Activated CD4-positive, alpha-beta T cell treated with anti-CD3 and anti-CD28 coated beads for 48 hours (primary cell): ENCODE measurements around the gene PRDM2.

Experiments used
- DNase-seq: peaks from one replicate; pipeline ENCODE4 v3.0.0-alpha.2; 2020

Gene PRDM2

DNA sequence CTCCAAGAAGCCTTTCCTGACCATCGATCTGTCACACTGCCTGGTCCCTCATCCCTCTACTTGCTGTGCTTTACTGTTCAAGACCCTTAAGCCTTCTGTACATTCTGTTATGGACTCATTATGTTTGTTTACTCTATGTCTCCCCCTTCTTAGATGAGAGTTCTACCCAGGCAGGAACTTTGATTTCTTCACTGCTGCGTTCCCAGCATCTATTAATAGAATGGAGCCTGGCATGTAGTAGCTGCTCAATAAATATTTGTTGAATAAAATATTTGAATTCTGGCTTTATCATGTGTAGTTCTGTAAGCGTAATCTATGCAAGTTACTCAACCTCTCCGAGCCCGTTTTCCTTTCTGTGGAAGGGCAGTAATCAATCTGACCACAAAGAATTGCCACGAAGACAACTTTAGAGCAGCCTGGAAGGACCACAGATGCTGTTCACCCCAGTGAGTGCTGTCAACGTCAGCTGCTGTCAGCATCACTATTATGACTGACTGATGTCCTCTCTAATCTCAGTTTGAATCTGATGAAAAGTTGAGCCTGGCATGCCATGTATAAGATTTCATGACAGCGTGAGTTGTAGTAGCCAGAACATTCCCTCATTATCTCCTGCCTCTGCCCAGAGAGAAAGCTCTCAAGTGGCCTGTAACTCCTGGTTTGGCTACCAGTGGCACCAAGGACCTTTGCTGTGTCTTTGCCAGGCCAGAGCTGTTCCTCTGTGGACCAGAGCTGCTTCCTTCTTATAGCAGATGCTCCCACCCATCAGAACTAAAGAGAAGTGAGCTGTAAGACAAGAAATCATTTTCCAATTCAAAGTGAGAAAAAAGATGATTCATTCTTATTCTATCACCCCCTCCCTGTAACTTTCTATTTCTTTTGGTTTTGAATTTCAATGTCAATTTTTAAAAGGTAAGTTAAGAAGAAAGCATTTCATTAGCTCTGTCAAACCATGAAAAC is 94.5 kb downstream of the PRDM2 start:
- no peak for DNase-seq

DNA sequence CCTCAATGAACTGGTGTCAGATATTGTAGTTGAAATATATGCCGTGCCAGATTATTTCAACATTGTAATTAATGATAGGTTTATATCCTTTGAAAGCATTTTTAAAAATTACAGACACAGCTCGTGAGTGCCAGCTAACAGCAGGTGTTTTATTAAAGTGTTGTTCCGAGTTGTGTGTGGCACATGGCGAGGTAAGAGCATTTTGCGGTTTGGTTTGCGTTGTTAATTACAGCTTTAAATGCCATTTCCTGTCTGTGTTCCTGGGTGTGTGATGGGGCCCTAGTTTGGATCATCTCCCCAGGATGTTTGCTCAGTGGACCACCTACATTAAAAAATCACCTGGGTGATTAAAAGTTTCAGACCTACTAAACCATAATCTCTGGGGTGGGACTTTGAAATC is 97.4 kb downstream of the PRDM2 start:
- DNase-seq: no peak

DNA sequence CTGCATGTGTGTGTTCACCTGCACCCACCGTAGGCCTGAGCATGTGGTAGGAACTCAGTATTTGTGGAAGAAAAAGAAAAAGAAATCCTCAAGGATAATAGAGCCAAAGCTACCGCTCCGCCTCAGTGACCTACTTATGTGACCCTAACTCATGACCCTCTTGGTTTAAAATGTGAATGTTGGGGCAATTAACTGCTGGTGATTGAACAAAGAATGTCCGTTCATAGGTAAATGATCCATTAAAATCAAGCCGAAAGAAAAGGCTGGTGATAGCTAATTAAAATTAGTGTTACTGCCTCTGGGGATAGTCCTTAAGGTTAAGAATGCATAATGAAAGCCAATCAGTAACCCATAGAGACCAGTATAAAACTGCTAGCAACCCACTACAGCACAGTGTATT is 98.1 kb downstream of the PRDM2 start:
- no peak for DNase-seq

DNA sequence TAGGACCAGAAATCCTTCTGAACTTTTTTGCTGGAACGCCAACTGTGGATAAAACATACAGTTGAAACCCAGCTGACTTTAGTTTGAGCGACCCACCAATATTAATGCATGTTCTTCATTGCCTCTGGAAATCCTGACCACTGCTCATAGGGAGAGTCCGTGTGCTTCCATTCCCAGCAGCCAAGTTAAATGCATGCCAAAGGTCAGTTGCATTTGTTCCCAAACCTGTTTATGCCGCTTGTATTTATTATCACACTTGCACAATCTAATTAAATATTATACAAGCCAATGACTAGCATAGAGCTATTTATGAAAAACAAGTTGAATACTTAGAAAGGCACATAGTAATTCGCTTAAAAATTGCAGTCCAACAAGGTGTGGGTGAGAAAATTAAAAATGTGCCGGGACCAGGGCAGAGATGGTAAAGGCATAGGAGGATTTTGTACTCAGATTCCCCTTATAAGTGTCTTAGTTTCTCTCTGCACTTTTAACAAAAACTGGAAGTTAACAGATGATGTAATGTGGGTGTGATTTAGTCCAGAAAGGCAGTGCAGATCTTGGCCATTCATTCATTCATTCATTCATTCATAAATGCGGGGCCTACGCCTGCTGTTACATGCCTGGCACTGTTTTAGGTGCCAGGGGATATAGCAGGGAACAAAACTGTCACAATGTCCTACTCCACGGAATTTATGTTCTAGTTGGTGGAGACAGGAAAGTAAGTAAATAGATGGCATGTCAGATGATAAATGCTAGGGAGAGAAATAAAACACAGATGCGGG is 99.7 kb downstream of the PRDM2 start:
- no peak for DNase-seq

DNA sequence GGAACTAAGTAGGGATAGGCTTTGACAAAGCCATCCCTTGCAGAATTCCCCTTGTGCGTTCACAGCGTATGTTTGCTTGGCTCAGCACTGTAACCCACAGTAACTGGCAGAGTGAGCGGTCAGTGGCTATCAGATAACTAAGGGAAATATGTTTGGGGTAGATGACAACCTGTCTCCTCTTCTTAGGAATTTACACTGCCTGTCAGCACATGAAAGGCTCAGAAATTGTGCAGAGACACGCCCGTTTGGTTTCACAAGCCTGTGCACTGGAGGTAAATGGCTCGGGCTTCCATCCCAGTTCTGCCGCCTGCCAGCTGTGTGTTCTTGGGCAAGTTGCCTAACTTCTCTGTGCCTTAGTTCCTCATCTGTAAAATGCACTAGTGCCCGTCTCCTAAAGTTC is 101.2 kb downstream of the PRDM2 start:
- no peak for DNase-seq

DNA sequence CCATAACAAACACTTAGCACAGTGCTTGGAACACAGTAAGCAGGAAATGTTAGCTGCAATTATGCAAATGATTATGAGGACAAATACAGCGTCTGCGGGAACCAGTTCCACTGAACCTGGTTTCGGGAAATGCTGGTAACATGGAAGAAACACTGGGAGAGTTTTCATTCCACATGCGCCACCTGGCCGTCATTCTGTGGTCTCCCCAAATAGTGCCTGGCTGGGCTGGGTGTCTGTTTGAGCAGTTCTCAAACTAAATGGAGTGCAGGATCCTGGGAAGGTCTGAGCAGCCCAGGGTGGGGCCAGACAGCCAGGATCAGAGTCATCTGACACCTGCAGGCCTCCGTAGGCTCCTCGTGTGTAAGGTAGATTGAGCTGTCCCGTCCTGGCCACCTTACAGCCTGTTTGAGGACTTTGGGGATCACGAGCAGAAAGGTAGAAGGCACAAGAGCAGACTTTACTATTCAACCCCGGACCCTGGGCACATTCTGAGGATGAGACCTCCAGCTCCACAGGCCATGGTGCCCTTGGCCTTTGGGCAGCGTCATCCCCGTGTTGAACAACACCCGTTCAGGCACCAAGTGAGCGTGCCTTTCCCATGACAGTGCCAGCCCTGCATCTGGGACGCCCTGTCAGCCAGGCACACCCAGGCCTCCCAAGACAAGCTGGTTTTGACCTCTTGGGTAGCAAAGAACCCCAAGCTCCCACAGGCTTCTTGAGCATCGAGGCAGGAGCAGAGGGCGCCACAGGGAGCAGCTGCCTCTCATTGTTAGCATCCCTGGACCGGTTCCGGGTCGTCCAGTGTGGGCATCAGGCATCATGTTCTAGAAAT is 101.9 kb downstream of the PRDM2 start:
- DNase-seq: no peak

DNA sequence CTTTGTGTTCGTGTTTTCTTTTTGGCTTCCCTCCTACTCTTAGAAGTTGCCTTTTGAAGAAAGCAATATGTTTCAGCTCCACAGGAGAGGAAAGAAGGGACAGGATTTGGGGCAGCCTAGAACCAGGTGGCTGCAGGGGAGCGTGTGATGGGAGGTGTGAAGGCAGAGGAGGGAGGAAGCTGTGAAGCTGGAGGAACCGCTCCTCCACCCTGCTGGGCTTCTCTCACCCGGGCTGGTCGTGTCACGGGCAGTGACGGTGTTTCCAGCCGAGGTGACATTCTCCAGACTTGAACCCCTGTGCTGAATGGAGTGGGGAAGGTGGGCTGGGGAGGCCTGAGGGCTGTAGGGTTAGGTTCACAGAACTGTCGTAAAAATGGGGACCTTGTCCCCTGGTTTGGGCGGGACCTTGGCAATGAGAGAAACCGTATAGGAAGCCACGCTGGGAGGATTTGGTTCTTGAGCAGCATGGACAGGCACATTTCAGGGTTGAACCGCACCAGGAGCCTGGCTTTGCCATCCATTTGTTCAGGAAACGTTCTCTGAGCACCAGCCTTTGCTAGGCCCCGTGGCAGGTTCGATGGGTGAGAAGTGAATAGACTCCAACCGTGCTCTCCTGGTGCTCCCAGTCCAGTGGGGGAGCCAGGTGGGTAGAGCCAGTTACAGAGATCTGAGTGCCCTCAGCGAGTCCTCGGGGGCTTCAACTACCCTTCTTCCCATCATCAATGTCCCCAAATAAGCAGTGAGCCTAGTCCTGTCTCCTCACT is 103.0 kb downstream of the PRDM2 start:
- DNase-seq: no peak

DNA sequence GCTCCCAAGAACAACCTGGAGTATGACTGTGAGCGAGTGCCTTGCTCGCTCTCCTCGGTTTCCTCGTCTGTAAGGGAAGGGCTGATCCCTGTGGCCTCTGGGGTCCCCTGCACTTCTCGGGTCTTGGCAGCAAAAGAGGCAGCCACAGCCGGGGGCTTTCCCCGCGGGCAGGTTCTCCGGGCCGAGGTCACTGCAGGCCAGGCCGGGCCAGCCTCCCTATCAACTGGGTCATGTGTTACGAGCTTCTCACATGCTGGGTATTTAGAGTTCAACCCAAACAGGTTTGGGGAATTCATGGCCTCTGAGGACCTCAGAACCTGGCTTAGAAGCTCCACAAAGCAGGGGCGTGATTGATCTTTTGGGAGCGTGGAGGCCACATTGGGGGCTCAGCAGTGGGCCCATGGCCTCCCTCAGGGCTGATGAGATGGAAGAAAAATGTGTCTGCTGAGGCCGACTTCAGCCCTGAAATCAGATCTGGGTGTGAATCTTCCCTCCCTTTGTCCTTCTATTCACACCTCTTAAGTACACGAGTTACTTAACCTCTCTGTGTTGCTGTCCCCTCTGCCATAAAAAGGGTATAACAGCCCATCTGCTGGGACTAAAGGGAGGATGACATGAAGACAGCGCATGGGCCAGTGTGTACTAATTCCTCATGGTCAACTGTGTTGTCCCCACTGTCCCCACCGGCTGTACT is 103.7 kb downstream of the PRDM2 start:
- no peak for DNase-seq

DNA sequence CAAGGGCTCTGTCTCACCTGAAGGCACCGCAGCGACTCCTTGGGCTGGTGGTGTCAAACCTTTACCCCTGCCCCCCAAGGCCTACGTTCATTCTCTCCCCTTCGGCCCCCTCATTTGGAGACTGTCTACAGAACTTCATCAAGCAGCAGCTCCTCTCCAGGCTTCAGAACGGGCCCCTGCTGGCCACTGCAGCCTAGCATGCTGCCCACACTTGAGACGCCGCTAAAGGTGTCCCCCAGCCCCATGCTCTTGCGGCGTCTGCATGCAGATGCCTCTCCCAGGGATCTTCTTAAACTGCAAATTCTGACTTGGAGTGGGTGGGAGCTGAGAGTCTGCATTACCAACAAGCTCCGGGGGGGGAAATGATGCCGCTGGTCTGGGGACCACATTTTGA is 104.2 kb downstream of the PRDM2 start:
- no peak for DNase-seq

DNA sequence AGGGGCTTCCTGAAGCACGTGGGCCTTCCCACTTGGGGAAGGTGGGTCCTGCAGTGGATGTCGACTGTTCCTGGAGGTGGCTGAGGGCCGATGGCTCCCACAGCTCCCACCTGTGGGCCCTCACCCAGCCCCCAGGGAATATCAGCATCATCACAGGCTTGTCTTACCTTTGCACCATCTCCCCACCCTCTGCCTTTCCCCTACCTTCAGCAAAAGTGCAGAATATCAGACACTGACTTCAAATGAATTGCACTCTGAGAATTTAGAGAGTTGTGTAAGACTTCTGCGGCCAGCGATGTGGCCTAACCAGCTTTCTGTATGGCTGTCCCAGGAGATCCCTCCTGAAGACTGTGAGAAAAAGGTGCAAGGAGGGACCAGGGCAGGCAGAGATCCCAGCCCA is 105.4 kb downstream of the PRDM2 start:
- no peak for DNase-seq

DNA sequence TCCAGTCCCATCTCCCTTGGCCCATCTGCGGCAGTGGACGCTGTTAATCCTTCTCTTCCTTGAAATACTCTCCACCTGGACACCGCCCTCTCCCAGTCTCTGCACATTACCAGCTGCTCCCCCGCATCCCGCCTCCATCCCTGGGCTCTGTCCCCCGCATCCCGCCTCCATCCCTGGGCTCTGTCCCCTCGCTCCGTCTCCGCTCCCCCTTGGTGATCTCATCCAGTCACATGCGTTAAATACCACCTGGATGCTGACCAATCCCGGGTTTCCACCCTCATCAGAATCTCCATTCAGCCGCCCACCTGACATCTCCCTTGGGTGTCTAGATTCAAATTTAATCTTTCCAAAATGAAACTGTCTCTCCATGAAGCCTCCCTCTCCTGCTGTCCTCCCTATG is 106.1 kb downstream of the PRDM2 start:
- no peak for DNase-seq

DNA sequence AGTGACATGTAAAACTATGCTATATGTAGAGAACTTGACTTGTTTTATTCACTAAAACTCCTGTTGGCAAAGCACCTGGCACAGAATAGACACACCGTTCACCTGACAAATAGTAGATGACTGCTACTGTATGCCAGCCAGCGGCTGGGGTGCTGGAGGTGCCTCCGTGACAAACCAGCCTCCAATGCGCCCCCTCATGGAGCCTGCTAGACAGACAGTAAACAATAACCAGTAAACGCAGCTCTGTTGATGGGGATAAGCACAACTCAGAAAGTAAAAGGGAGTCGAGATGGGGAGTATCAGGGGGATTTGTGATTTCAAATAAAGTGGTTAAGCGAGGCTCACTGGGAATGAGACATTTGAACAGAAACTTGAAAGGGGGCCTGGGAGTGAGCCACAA is 107.2 kb downstream of the PRDM2 start:
- peak; percentile 28 for DNase-seq

DNA sequence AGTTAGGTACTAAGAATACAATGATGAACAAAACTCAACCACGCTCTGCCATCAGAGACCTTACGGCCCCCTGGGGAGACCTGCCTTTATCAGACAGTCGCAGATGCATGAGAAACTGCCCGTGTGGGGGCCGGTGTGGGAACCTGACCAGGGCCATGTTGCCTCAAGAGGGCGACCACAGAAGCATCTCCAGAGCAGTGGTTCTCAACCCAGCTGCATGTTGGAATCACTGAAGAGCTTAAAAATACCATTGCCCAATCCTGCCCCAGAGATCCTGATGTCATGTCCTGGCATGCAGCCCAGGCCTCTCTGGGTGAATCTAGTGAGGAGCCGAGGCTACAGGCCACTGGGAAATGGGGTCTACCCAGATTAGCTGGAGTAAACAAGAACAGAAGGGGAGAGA is 108.7 kb downstream of the PRDM2 start:
- DNase-seq: no peak

DNA sequence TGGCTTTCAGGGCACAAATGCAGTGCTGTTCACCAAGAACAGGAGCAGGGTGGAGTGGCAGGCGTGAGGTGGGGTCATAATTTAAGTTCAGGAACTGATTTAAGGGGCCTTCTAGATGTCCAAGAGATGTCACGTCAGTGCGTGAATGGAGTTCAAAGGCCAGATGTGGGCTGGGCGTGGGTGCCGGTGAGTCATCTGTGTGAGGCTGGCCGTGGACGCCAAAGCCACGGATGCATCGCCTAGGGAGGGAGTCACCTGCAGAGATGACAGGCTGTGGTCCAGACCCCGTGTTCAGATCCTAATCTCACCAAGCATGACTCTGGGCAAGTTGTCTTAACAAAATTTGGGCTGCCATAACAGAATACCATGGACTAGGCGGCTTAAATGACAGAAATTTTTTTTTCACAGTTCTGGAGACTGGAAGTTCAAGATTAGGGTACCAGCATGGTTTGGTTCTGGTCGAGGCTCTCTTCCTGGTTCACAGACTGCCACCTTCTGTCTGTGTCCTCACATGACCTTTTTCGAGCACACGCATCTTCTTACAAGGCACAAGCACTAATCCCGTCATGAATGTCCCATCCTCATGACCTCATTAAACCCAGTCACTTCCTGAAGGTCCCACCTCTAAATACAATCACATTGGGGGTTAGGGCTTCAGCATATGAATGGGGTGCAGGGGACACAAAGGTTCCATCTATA is 109.6 kb downstream of the PRDM2 start:
- peak; percentile 55 for DNase-seq

DNA sequence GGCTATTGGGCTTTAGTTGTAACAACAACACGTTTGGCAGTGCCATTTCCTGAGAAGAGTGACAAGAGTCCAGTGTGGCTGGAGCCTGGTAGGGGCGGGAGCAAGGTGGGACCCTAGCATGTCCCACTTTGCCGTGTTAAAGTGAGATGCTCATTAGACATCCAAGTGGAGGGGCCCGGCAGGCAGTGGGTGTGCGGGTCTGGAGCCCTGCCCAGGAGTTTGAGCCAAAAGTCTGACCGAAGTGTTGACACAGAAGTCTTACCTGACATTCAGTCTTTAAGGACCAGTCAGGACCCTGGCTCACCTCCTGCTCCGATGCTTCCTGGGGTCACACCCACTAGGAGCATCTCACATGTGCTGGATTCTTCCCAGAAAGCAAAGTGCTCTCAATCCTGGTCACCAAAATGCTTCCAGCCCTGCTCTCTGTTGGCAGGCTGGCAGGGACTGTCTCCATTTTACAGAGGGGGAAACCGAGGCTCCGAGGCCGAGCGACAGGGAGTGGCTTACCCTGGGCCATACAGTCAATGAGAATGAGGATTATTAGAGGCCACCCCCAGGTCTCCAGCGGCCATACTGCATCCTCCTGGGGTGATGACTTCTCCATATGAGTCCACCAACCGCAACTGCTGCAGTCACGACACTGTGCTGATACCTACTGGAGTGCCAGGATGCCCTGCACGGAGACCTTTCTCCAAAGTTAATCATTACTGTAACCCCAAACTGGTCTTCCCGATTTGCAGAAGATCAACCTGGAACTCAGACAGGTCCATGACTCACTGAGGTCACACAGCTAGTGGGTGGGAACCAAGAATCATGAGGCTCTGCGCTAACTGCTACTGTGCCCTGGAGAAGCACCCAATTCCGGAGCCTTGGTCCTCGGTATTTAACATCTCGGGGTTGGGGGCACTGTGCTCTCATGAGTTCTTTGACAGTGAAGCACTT is 112.7 kb downstream of the PRDM2 start:
- DNase-seq: no peak

DNA sequence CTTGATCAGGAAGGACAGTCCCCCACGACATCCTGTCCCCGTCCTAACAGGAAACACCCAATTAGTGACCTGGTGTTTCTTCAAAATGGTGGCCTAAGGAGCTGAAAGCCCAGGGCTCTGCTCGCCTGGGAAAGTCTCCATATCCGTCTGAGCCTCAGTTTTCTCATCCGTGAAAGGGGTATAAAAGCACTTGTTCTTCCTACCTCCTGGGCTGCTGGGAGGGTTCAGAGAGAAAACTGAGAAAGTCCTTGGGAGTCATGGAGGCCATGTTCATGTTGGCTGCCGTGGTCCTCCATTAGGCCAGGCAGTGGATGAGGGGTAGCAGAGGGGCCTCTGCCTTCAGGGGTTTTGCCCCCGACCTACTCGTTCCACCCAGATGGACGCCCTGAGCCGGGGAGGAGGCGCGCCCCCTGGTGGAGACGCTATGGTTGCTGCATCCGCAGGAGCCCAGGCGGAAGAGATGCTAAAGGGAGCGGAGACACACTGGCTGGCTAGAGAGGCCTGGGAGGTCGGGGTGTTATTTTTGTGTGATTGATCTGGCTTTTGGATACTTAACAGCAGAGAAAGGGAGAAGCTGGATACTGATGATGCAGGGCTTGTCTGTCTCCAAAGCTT is 113.5 kb downstream of the PRDM2 start:
- peak; percentile 74 for DNase-seq

DNA sequence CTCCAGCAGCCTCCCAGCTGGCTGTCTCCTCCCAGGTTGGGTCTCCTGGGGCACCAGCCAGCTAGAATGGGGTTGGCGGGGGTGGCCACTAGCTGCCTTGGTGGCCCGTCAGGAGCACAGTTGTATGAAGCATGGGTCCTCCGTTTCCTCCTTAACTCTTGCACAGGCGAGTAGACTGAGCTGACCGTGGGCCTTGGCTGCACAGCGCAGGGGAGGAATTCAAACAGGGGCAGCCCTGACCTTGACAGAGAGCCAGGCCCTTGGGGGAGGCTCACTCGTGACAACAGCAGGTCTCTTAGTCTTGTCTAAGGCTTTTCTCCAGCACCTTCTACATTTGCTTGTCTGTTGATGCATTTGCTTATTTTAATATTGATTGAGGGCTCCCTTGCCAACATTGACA is 114.1 kb downstream of the PRDM2 start:
- no peak for DNase-seq

DNA sequence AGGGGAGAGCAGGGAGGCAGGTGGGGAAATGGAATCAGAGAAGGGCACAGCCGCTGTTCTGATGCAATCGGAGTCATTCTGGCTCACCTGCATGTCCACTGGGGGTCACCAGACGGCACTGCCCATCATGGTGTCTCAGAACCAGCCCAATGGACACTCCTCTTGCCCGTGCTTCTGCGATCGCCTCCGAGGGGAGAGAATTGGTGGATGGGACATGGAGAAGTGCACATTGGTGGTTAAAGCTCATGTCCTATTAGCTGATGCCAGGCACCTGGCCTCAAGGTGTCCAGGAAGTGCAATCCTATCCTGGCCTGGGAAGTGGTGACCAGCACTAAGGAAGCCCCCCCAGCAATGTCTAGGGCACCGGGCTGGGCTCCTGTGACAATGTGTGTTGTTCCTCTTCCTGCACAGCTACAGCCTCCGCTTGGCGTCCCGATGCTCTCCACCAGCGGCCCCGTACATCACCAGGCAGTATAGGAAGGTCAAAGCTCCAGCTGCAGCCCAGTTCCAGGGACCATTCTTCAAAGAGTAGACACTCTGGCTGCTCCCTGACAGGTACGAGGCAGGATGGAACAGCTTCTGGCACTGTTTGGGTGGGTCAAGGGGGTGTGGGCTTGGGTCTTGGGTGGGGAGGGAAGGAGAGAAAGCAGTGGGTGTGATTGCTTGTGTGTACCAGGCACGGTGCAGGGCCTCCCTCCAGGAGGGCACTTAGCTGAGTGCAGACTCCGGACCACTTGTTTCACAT is 116.2 kb downstream of the PRDM2 start:
- no peak for DNase-seq

DNA sequence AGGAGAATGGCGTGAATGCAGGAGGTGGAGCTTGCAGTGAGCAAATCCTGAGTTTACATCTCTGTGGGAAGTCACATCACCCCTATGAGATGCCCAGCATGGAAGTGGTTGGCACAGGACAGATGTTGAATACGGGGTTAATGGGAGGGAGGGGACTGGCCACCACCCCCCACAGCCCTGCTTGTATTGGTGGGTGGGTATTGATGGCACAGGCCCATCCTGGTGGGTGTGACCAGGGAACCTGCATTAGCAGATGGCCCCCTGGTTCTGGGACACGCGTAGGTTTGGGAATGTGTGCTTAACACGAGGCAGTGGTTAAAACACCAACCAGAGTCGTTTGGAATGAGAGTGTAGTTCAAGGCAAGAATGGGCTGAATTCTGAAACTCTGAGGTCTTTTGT is 117.9 kb downstream of the PRDM2 start:
- no peak for DNase-seq
